GM18873 (cell line): ENCODE measurements around the gene RNF220.
"Not testable (repeated sequence)": the region's sequence is repeated elsewhere in the genome, so short reads cannot be mapped to it uniquely, and the experiment has no call there.

Experiments
- ATAC-seq: cut with Tn5 transposase; IDR thresholded peaks from one replicate; pipeline ENCODE4 v1.9.1; 2021; ENCODE audit warnings: mild to moderate bottlenecking, moderate library complexity, moderate number of reproducible peaks; ENCODE audit not compliant: unreplicated experiment, low FRiP score

RNF220 gene

GRCh38 chr1:44543786-44544185, 138.7 kb downstream of the RNF220 start:
- ATAC-seq = no peak

- ATAC-seq = no peak
Observed at GRCh38 chr1:44544960-44545359, 139.9 kb downstream of the RNF220 start.

GRCh38 chr1:44545961-44546360, 140.9 kb downstream of the RNF220 start:
- no peak for ATAC-seq

GRCh38 chr1:44546403-44547053, 141.5 kb downstream of the RNF220 start:
- ATAC-seq = no peak

- no peak for ATAC-seq
Observed at GRCh38 chr1:44547361-44547760, 142.3 kb downstream of the RNF220 start.

- ATAC-seq = no peak
Observed at GRCh38 chr1:44547837-44548236, 142.8 kb downstream of the RNF220 start.

- ATAC-seq = no peak
Observed at GRCh38 chr1:44549510-44549909, 144.5 kb downstream of the RNF220 start.

GRCh38 chr1:44553127-44553758, 148.2 kb downstream of the RNF220 start:
- no peak for ATAC-seq

GRCh38 chr1:44553771-44554170, 148.7 kb downstream of the RNF220 start:
- ATAC-seq = no peak

GRCh38 chr1:44554706-44555105, 149.7 kb downstream of the RNF220 start:
- ATAC-seq = no peak

- ATAC-seq = no peak
Observed at GRCh38 chr1:44557778-44558177, 152.7 kb downstream of the RNF220 start.

GRCh38 chr1:44558883-44559282, 153.8 kb downstream of the RNF220 start:
- no peak for ATAC-seq

- ATAC-seq = no peak
Observed at GRCh38 chr1:44559330-44559729, 154.3 kb downstream of the RNF220 start.

GRCh38 chr1:44559913-44560312, 154.9 kb downstream of the RNF220 start:
- ATAC-seq = no peak

- ATAC-seq = not testable (repeated sequence)
Observed at GRCh38 chr1:44560696-44561095, 155.6 kb downstream of the RNF220 start.

- no peak for ATAC-seq
Observed at GRCh38 chr1:44565259-44565750, 160.2 kb downstream of the RNF220 start.

- ATAC-seq = no peak
Observed at GRCh38 chr1:44565833-44566232, 160.8 kb downstream of the RNF220 start.

GRCh38 chr1:44566281-44567046, 161.4 kb downstream of the RNF220 start:
- no peak for ATAC-seq

- ATAC-seq = no peak
Observed at GRCh38 chr1:44568128-44568900, 163.3 kb downstream of the RNF220 start.

- ATAC-seq = no peak
Observed at GRCh38 chr1:44569491-44569890, 164.4 kb downstream of the RNF220 start.
